NT2/D1 (cell line): Measurements from ENCODE around the gene CYGB.

Experiments
- SUZ12 ChIP-seq: IDR thresholded peaks from 2 replicates; pipeline ENCODE4 v1.6.1; 2011; ENCODE audit not compliant: insufficient read length, insufficient read depth; ENCODE audit errors: extremely low read depth
- YY1 ChIP-seq: IDR thresholded peaks from 2 replicates; pipeline ENCODE4 v1.6.1; 2011; ENCODE audit not compliant: insufficient read length, insufficient read depth
- ZNF274 ChIP-seq: IDR thresholded peaks from 2 replicates; pipeline ENCODE4 v1.6.1; 2011; ENCODE audit warnings: mild to moderate bottlenecking, low read depth, low read length

GRCh38 chr17:76546556-76547182, 9.2 kb upstream of the CYGB start:
- TF ChIP-seq ZNF274, result no peak
- no peak for TF ChIP-seq YY1
- no peak for TF ChIP-seq SUZ12
